Pancreas (tissue), 10 donors: ENCODE data around the gene LMAN1L. TPM values are rescaled to one million over a fixed set of nuclear protein-coding genes. Genes with fewer than 3 reads are reported as not detected.

Source experiments
- ATAC-seq, 4 donors: fragments of 200-7000 bp; cut with Tn5 transposase; one replicate each; pipeline versions ENCODE4 v1.8.0 to v1.9.1; 2020; ENCODE audit warnings: mild to moderate bottlenecking in 4 of 4, moderate library complexity in 4 of 4
- DNase-seq, 6 donors: peaks; one replicate each; pipeline ENCODE4 v3.0.0-alpha.2; 2020
- FAIRE-seq: peaks from 2 replicates; lab custom pipeline; 2012; peaks lifted over from hg19 to GRCh38; lab: Jason Lieb, UNC
- H3K27ac ChIP-seq, 4 donors: fragments of 200-600 bp; sonication (generic); 1 replicate in 3 of 4; 2 replicates in 1 of 4; pipeline versions ENCODE4 v1.5.0 to v1.8.0; 2020
- H3K27me3 ChIP-seq, 4 donors: fragments of 200-600 bp; one replicate each; pipeline ENCODE4 v1.8.0; 2021
- H3K36me3 ChIP-seq, 3 donors: fragments of 200-600 bp; sonication (generic) in 1 of 3; one replicate each; pipeline versions ENCODE4 v1.5.0 to v1.8.0; 2020 to 2021
- H3K4me1 ChIP-seq, 3 donors: fragments of 200-600 bp; one replicate each; pipeline ENCODE4 v1.8.0; 2021
- H3K4me3 ChIP-seq, 4 donors: fragments of 200-600 bp; sonication (generic) in 2 of 4; one replicate each; pipeline versions ENCODE4 v1.5.0 to v1.8.0; 2020 to 2021
- H3K9me3 ChIP-seq, 4 donors: fragments of 200-600 bp; one replicate each; pipeline ENCODE4 v1.8.0; 2021
- CTCF ChIP-seq, 4 donors: fragments of 200-600 bp; sonication (generic) in 3 of 4; IDR thresholded peaks; one replicate each; pipeline versions ENCODE4 v1.5.0 to v1.8.0; 2021; ENCODE audit warnings: antibody characterized with exemption in 4 of 4
- WGBS, 2 donors: extraction: QIAGEN DNeasy Blood & Tissue Kit; methylation state at CpG; one replicate each; pipeline ENCODE4 v1.1.7; 2013; 5-methylcytosine and 5-hydroxymethylcytosine counted together
- intact Hi-C, 3 donors: fragments of 100-400 bp; cut with DNase I; formaldehyde crosslinking; loops; one replicate each; pipeline versions ENCODE4 v1.11.1 to v1.14.2; 2022
- polyA plus RNA-seq, 2 donors: library from polyadenylated mRNA; stranded (reverse); fragments of 200-250 nt; gene quantifications; one replicate each; pipeline ENCODE4 v1.2.3, GENCODE V29; 2013
- total RNA-seq, 6 donors: library from RNA; stranded (reverse); fragmentation: NEBNext Ultra II Directional in 4 of 6; extraction: Animal tissue kit (Norgen Biotek cat#: 25700) in 4 of 6; gene quantifications; one replicate each; pipeline versions ENCODE4 v1.2.1 to v1.2.4, GENCODE V29; 2021 to 2023
- donor health status: healthy with polysubstance abuse.
- donor health status: DM: no; HTN: no; CAD: no; lungs with moderate emphysema.
- donor health status: DM: no; HTN: no; CAD: no.
- donor health status: control.
- donor health status: control.
- donor health status: Bipolar disorder and iron deficiency.
- donor health status: DM: yes; HTN: yes; CAD: no.
- donor health status: DM: no; HTN: no; CAD: no.
- donor health status: DM: no; HTN: no; CAD: no.
- donor health status: DM: yes; HTN: yes; CAD: no.

The LMAN1L gene
- total and polyA plus RNA-seq, 8 donors, result 0.14 TPM; not detected in 7

GRCh38 chr15:74795966-74796625 lies 16.5 kb upstream of the LMAN1L start:
- H3K4me1 ChIP-seq, result peaks cover 0 to 9% (median 0%) of the 10 kb centered on the region in 3 donors
- DNase-seq (no peak), FAIRE-seq (no peak), ATAC-seq (no peak)
- no peak for TF ChIP-seq CTCF (IDR thresholded peaks at IDR 0.05)
- H3K27me3 ChIP-seq, result no peaks in the 10 kb centered on the region
- peaks cover 0 to 3% (median 0%) of the 10 kb centered on the region in 3 donors for H3K36me3 ChIP-seq
- WGBS, 2 donors, result 90 to 93% methylated on average over 14 of the region's 14 CpGs
- intact Hi-C loops, result no loop called here
- H3K27ac ChIP-seq, result no peak overlapping the region
- H3K9me3 ChIP-seq, result no peaks in the 10 kb centered on the region
- no peak overlapping the region for H3K4me3 ChIP-seq

DNA sequence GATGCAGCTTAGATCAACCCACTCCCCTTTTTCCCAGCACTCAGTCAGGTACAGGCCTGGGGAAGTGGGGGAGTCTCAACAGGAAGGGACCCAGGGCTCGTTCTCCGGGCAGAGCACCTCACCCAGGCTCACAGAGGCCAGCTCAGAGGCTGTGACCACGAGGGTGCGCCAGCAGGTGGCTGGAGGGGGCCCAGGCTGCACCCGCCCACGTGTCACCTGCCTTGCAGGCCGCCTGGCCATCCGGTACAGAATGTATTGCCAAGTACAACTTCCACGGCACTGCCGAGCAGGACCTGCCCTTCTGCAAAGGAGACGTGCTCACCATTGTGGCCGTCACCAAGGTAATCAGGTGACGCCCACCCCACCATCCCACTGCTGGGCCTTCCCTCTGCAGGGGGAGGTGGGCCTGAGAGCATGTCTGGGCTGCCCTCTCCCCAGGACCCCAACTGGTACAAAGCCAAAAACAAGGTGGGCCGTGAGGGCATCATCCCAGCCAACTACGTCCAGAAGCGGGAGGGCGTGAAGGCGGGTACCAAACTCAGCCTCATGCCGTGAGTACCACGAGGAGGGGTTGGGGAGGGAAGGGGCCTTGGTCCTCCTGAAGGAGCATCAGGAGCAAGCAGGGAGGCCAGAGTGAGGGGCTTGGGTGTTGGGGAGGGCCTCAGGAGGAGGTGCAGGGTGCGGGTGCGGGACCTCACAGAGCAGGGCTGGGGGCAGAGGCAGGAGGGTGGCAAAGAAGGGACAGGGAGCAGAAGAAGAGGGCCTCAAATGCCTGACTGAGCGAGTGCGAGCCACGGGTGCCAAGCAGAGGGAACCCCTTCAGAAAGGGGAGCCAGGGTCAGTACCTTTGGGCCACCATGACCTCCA lies 14.0 kb upstream of the LMAN1L start:
- Histone ChIP-seq H3K4me3 (no peak overlapping the region), H3K4me1 (peaks cover 0 to 4% (median 0%) of the 10 kb centered on the region in 3 donors), H3K27me3 (no peaks in the 10 kb centered on the region), H3K9me3 (no peaks in the 10 kb centered on the region), H3K36me3 (peaks cover 5 to 7% (median 6%) of the 10 kb centered on the region in 3 donors), H3K27ac (no peak overlapping the region)
- intact Hi-C loops, result no loop called here
- WGBS, 2 donors, result 69 to 71% methylated on average over 23 to 25 of the region's 25 CpGs
- ATAC-seq, result peak; percentile 55 to 80 (median 70)
- no peak for TF ChIP-seq CTCF (IDR thresholded peaks at IDR 0.05)
- FAIRE-seq, result no peak
- DNase-seq, result peak in 4 of 6 donors; percentile 74 to 79 (median 78)

DNA sequence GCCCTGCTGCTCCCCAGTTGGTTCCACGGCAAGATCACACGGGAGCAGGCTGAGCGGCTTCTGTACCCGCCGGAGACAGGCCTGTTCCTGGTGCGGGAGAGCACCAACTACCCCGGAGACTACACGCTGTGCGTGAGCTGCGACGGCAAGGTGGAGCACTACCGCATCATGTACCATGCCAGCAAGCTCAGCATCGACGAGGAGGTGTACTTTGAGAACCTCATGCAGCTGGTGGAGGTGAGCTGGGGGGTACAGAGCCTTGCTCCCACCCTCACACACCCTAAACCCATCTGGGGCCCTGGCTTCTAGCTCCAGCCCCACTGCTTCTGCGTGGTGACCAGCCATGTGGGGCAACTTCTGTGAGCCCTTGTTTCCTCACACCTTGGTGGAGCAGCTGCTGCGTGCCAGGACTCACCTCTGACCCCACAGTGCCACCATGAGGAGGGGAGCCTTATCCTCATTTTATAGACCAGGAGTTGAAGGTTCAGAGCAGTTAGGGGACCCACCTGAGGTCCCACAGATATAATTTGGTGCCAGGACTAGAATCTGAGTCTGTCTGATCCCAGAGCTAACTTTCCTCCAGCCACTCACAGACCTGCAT lies 13.3 kb upstream of the LMAN1L start:
- WGBS, 2 donors, result 88 to 89% methylated on average over 16 of the region's 16 CpGs
- peaks cover 5 to 7% (median 6%) of the 10 kb centered on the region in 3 donors for H3K36me3 ChIP-seq

GRCh38 chr15:74799856-74800558 lies 12.6 kb upstream of the LMAN1L start:
- ATAC-seq, result peak; percentile 82 to 95 (median 92)
- peak; percentile 29 for FAIRE-seq
- DNase-seq, result peak in 5 of 6 donors; percentile 54 to 89 (median 72)
- Histone ChIP-seq H3K4me3 (no peak overlapping the region), H3K9me3 (no peaks in the 10 kb centered on the region), H3K4me1 (peaks cover 0 to 4% (median 0%) of the 10 kb centered on the region in 3 donors), H3K27ac (no peak overlapping the region), H3K27me3 (no peaks in the 10 kb centered on the region), H3K36me3 (peaks cover 5 to 7% (median 6%) of the 10 kb centered on the region in 3 donors)
- intact Hi-C loops, result no loop called here
- peak; percentile 88 to 95 (median 92) for TF ChIP-seq CTCF (IDR thresholded peaks at IDR 0.05)
- WGBS, 2 donors, result 45 to 49% methylated on average over 18 of the region's 18 CpGs

More for the DNA sequence above, 13.3 kb upstream of the LMAN1L start:
- H3K9me3 ChIP-seq, result no peaks in the 10 kb centered on the region
- no peak for FAIRE-seq
- H3K27me3 ChIP-seq, result no peaks in the 10 kb centered on the region
- no peak for DNase-seq
- ATAC-seq, result no peak
- no peak overlapping the region for H3K4me3 ChIP-seq
- intact Hi-C loops, result no loop called here
- TF ChIP-seq CTCF (IDR thresholded peaks at IDR 0.05), result no peak
- H3K4me1 ChIP-seq, result peaks cover 0 to 4% (median 0%) of the 10 kb centered on the region in 3 donors
- no peak overlapping the region for H3K27ac ChIP-seq
